Activated naive CD4-positive, alpha-beta T cell treated with anti-CD3 and anti-CD28 coated beads, Interleukin-2, amount 50 U/mL, for 16 hours (primary cell): Measurements from ENCODE around the gene ABCC2.
"Not testable (repeated sequence)": the region's sequence is repeated elsewhere in the genome, so short reads cannot be mapped to it uniquely, and the experiment has no call there.

ENCODE experiments used
- DNase-seq: peaks from one replicate; pipeline ENCODE4 v3.0.0-alpha.2; 2020

ABCC2 gene

DNA sequence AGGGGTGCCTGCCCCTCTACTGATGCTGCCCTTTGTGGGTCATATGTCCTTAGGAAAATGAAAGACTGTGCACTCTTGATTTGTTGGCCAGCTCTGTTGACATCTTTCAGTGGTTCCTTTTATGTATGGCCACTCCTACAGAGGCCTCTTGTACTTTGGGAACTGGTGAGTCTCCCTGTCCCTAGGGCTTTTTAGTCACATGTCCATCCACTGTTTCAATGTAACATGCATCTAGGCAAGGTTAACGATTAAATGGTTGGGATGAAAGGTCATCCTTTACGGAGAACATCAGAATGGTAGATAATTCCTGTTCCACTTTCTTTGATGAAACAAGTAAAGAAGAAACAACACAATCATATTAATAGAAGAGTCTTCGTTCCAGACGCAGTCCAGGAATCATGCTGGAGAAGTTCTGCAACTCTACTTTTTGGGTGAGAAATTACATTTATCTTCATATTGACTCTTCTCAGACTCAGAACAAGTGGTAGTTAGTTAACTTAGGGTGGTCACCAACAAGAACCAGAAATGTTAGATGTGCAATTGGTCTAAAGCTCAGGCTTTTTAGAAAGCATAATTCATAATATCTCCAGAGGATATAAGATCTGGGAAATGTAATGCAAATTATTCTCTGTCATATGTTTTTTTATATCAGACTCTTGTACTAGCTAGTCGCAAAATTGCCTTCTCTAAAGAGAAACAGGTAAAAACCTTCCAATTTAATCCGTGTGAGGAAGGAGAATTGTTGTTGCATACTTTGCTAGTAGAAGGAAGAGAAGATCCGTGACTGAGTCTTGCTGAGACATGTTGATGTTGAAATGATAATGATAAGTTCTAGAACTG is at the start of gene ABCC2:
TSS of gene ABCC2 (plus strand) at position 194 of the 840 bp plus-strand sequence. CDS start at position 399, 205 bp downstream.
- DNase-seq = no peak

DNA sequence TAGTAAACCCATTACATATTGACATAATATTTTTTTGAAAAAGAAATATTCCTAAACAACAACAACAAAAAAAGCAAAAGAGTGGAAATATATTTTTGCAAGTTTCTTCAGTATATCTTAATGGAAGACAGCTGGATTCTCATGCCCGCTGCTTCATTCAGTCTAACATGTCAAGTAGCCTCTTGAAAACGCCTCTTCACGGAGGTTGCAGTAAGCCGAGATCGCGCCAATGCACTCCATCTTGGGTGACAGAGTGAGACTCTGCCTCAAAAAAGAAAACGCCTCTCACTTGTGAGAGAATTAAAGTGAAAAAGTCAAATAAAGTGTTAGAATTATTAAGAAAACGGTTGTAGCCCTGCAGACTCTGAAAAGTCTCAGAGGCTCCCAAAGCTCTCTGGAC is 49.1 kb upstream of the ABCC2 start:
- no peak for DNase-seq

DNA sequence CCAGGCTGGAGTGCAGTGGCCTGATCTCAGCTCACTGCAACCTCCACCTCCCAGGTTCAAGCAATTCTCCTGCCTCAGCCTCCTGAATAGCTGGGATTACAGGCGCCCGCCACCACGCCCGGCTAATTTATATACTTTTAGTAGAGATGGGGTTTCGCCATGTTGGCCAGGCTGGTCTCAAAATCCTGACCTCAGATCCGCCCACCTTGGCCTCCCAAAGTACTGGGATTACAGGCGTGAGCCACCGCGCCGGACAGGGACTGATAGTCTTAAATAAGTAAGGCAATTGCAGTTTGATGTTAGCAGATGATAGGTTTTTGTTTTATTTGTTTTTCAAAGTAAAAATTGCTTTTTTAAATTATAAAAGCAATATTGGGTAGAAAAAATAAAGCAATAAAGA is 48.3 kb upstream of the ABCC2 start:
- DNase-seq = not testable (repeated sequence)

DNA sequence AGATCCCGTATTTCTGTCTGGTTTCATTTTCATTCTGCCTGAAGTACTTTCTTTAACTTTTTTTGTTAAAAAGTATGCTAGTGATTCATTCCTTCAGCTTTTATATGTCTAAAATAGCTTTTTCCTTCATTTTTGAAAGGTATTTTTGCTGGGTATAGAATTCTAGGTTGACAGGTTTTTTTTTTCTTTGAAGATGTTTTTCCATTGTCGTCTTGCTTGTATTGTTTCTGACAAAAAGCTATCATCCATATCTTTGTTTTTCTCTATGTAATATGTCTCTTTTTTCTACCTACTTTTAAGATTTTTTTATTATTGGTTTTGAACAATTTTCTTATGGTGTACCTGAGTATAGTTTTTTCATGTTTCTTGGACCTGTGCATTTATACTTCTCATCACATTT is 42.2 kb upstream of the ABCC2 start:
- DNase-seq = no peak

DNA sequence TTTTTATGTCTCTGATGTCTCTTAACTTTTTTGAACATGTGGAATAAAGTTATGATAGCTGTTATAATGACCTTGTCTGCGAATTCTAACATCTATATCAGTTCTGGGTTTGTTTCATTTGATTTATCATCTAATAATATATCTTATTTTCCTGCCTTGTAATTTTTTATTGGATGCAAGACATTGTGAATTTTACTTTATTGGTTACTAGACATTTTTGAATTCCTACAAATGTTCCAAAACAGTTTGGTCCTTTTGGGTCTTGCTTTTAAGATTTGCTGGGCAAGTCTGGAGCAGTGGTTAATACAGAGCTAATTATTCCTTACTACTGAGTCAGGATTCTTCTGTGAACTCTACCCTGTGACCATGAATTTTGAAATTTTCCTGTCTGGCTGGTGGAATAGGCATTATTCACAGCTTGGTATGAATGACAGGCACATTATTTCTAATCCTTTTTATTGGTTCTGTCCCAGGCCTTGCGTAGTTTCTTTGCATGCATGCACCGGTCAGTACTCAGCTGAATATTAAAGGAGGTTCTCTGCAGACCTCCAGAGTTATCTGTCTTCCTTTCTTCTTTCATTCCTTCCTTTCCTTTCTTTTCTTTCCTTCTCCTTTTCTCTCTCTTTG is 41.4 kb upstream of the ABCC2 start:
- no peak for DNase-seq

DNA sequence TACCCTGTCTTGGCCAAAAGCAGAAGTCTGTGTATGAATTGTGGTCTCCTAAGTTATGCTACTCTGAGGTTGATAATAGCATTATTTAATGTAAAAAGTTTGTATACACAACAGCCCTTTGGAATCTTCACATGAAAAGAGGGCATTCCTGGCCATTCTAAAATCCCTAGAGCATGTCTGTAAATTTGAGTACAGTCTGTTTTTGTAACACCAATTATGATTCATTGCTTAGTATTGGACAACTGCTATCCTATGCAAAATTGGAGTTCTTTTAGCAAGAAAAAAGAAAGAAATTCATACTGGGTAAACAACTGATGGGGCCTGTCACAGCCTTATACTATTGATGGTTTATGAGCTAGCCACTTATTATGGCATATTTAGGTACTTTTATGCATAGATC is 40.2 kb upstream of the ABCC2 start:
- no peak for DNase-seq

DNA sequence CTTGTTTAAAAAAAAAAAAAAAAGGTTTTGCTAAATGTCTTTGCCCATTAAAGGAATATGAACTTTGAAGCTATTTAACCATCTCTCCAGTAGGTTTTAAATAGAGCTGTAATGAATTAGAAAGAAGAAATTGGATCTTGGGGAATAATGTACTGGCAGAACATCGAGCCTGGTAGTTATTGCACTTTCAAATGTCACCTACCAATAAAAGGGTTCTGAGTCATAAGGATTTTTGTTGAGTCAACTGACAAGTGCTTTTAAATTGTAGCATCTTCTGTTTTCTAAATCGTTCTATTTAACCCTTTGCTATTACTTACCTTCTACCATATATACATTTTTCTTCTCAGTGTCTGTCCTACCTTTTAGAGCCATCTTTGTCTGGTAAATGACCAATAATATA is 39.7 kb upstream of the ABCC2 start:
- DNase-seq = no peak

DNA sequence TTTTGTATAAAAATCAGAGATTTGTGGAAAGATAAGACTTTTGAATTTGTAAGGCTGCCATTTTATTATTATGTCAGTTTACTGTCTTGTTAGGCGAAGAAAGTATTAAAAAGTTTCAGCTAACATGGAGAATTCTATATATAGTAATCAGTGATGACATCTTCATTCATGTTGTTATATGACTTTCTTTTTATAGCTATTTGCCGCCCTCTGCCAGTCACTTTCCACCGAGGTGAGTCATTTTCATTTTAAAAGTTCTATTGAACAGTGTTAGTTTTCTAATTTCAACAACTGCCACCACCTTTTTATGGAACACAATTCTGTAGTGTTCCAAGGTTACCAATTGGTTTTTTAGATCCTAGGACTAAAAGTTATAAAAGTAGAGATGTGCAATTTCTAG is 38.6 kb upstream of the ABCC2 start:
- DNase-seq = no peak

DNA sequence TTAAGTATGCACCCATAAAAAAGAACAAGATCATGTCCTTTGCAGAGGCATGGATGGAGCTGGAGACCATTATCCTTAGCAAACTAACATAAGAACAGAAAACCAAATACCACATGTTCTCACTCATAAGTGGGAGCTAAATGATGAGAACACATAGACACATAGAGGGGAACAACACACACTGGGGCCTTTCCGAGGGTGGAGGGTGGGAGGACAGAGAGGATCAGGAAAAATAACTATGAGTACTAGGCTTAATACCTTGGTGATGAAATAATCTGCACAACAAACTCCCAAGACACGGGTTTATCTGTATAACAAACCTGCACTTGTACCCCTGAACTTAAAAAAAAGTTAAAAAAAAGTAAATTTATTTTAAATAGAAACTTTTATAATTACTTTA is 36.3 kb upstream of the ABCC2 start:
- not testable (repeated sequence) for DNase-seq

DNA sequence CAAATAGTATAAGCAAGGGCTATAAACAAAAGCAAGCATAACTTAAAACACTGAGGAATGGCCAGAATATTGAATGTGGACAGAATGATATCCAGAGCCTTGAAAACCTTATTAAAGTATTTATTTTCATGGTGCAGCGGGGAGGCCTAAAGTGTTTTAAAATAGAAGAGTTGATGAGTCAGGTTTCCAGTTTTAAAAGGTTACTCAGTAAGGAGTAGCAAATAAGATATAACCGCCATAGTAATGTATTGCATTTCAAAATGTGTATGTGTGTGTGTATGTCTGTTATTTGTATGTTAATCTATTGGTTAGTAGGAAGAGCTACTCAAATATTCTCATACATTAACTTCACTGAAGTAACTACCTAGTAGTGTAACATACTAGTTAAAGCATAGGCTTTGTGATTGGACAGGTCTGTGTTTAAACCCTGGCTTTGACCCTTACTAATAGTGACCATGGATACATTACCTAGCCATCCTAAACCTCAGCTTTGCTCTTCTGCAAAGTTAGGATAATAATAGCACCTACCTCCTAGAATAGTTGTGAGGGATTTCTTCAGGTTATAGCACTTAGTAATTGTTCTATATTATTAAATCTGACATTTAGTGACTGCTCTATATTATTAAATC is 33.5 kb upstream of the ABCC2 start:
- no peak for DNase-seq

DNA sequence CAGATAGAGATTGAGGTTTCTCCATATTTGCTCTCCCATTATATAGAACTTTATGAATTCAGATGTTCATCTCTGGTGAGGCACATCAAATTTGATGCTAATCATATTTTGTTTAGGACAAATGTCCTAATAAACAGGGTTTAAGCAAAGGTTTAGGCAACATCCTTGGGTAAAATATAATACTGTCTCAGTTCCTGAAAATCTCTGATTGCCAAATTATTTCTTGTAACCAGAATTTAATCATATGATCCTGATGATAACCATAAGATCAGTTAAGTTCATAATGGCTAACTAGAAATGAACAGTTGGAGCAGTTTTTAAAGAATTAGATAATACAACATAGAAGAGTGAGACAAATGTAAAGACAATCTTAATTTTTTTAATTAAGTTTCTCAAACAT is 31.8 kb upstream of the ABCC2 start:
- no peak for DNase-seq

DNA sequence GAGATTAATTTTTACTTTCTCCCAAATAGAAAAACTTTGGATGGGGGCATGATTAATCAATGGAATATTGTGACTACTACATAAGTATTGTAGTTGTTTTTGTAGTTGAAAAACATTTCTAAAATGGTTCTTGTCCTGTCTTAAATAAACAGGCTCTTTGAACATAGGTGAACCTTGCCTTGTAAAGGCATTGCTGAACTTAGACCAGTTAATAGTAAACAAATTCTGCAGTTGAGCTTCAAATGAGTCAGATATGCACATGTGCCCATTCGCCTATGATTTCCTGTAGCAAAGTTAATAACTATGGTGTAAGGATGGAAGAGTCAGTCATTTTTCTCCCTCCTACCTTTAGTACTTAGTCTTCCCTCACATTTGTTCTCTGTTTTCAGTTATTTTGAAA is 27.8 kb upstream of the ABCC2 start:
- no peak for DNase-seq

DNA sequence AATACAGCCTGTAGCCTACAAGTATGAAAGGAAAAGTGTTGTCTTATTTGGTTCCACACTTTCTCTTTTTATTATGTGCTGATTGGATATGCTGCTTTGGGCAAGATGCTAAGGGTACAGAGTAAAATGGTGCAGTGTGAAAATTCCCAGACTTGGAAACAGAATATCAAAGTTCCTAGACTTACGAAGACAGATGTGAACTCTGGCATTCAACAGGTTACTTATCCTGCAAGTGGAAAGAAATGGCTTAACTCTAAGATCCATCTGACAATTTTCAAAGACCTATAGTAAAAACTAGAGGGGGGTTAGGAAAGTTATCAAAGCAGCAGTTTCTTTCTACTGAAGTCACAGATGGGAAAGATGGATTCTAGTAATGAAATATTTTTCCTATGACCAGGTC is 26.3 kb upstream of the ABCC2 start:
- no peak for DNase-seq

DNA sequence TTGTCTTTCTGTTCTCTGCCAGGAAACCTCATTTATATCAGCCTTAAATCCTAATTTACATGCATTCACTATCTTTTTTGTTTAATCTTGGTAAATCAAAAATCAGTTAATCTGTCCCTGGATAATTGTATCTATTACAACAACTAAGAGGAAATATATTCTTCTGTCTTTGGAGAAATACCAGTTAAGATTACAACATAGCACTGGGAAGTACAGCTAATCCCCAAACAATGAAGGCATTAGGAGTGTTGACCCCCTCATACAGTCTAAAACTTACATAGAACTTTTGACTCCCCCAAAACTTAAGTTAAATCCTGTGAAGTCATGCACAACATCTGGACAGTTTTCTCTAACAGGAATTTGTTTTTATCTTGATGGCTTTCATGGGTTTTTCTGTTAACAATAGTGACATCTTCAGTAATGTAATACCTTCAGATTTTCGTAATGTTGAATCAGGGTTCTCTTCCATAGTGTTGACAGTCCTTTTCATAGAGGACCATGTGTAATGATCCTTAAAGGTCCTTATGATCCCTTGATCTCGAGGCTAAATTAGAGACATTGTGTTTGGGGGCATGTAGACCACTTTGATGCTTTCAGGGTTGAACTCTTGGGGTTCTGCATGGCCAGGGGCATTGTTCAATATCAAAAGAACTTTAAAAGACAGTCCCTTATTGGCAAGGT is 24.1 kb upstream of the ABCC2 start:
- DNase-seq = no peak

DNA sequence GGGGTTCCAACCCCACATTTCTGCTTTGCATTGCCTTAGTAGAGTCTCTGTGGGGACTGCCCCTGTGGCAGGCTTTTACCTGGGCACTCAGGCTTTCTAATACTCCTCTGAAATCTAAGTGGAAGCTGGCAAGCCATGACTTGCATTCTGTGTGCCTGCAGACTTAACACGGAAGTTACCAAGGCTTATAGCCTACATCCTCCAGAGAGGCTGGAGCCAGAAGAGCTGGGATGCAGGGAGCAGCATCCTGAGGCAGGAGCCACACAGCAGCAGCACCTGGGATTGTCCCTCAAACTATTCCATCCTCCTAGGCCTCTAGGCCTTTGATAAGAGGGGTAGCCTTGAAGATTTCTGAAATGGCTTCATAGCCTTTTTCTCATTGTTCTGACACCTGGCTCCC is 22.1 kb upstream of the ABCC2 start:
- no peak for DNase-seq

DNA sequence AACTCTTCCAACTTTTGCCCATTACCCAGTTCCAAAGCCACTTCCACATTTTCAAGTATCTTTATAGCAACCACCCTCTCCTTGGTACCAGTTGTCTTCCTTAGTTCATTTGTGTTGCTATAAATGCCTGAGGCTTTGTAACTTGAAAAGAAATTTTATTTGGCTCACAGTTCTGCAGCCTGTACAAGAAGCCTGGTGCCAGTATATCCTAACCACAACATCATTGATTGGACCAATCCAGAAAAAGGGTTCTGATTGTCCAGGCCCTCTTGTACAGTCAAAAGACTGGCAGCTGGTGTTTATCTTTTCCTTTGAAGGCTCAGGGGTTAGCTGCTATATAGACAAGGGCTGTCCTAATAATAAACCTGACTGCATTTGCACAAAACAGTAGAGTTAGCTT is 21.1 kb upstream of the ABCC2 start:
- no peak for DNase-seq

DNA sequence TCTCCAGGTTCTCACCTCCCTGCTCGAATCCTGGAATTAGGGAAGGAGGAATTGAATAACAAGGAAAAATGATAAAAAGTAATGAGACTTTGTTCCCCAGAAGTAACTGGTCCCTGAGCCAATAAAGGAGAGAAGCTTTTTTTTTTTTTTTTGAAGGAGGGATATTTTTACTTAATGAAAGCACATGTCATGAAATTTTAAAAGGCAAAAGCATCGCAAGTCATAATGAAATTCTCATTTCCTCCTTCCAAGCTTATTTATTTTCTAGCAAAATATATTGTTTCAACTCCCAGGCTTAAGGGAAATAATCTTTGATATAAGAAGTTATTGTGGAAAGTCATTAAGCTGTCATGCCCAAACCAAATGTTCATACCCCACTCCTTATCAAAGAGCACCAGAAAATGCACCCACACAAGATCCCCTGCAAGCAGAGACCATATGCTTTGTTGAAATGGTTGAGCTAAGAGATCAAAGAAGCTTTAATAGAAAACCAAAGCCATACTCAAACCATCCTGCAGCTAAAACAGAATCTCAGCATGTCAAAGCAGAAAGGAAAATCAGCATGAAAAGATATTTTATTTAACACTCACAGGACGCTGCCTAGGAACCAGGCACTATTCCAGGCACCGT is 16.7 kb upstream of the ABCC2 start:
- DNase-seq = no peak

DNA sequence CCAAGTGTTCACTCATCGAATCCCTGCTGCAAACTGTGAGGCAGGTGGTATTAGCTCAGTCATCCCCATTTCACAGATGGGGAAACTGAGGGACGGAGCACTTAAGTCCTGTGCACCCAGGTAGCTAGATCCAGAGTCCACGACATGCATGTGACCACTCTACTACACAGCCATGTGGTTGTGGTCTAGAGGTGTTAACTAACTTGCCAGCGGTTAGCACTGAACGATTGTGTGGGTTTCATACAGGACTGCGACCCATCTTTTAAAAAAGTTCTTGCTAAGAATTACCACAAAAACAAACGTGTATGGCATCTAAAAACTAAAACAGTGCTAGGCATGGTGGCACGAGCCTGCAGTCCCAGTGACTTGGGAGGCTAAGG is 16.1 kb upstream of the ABCC2 start:
- no peak for DNase-seq

DNA sequence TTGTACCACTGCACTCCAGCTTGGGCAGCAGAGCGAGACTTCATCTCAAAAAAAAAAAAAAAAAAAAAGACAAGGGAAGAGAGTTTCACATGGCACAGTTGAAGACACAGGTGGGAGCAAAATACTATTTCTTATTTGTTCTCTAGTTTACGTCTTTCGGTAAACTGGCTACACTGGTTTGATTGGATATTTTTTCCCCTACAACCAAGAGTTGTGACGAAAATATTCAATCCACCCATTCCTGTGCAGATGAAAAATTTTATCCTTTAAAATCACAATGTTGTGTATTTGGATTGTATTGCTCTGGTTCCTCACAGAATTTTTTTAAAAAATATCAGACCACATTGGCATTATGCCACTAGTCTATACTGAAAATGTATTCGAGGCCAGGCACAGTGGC is 14.5 kb upstream of the ABCC2 start:
- no peak for DNase-seq

DNA sequence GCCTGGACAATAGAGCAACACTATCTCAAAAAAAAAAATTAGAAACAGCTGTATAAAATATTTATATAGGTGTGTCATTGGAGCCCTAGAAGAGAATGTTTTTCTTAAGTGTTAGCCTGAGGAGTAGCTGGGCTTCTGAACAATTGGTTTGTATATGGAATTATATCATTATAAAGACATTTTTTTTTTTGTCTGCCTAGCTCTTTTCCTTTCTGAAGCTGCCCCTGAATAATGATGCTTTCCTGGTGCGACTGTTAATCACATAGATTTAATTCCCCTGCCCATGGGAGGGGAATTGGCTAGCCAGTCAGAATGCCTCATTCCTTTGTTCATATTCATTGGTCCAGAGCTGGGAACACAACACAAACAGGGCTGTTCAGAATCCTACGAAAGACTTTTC is 13.9 kb upstream of the ABCC2 start:
- no peak for DNase-seq

DNA sequence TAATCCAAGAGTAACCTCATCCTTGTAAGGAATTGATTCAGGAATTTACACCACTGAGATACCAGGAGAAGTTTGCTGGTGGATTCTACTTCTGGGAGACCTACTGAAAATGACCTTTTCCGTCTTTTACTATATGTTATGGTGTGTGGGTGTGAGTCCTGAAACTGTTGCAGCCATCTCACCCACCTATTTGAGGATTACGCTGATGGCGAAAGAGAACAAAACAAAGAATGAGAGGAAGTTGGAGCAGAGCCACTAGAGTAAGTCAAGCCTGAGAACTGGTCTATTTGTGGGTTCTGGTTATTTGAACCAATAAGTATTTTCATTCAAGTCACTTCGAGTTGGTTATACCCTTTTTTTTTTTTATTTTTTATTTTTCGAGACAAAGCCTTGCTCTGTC is 12.7 kb upstream of the ABCC2 start:
- no peak for DNase-seq

DNA sequence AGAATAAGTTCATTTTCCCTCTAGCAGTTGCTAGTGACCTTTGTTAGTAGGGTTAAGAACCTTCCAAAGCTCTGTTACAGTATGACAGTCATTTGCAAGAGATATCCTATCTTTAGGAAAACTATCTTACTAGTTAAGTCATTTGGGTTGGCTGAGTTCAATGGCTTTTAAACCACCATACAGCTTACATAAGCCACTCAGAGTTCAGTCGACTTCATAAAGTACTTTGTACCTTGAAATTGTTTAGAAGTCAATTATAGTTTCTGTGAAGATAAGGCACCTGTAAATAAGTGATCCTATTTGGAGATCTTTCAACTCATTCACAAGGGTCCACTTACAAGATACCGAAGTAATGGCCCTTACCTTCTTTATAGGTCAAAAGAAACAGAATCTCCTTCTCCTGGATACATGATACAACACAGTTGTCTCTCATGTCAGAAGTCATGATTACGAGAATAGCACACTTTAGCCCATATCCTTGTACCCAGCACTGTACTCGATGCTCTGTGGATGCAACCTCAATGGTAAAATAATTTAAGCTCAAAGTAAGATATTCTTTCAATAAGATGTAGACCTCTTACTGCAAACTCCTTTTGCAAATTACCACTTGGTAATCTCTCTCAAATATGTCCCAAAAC is 11.9 kb upstream of the ABCC2 start:
- DNase-seq = no peak

DNA sequence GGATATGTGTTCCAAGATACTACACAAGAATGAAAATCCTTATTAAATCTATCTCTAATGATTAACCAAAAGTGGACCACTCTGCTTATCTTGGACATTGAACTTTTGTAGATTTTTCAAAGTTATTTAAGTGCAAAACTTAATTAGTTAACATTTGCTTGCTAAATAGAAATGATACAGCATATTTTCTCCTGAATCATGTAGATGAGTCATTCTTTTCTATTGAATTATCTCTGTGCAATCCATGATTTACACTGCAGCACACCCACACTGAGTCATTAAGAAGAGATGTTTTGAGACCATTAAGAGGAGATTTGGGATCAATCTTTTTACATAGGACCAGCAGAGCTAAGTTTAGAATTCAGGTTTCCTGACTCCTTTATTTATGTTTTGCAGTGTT is 6.6 kb upstream of the ABCC2 start:
- DNase-seq = no peak
